K562 (cell line): ENCODE measurements around the gene LZTR1. TPM values are rescaled to one million over a fixed set of nuclear protein-coding genes. Genes with fewer than 3 reads are reported as not detected.

Experiments used
- CBX2 ChIP-seq: fragments of 200-600 bp; sonication (generic); IDR thresholded peaks from one replicate; pipeline ENCODE4 v1.6.1; 2012; ENCODE audit warnings: mild to moderate bottlenecking, low read length, inconsistent platforms; ENCODE audit not compliant: insufficient read depth, poor library complexity, severe bottlenecking
- MYC ChIP-seq, 2 experiments: fragments of 250-450 bp in 1 of 2; sonication (Bioruptor Pico) in 1 of 2; IDR thresholded peaks; 2 replicates each; pipeline versions ENCODE4 v1.5.1 to v1.6.1; 2012 to 2021; ENCODE audit warnings: low read depth in 2 of 2, borderline replicate concordance in 1 of 2, improper control_type of control experiment in 1 of 2, low read length in 1 of 2, mild to moderate bottlenecking in 1 of 2, moderate library complexity in 1 of 2
- MYNN ChIP-seq, 2 experiments: sonication (generic); formaldehyde crosslinking in 1 of 2; IDR thresholded peaks; 2 replicates each; pipeline versions ENCODE4 v1.5.0 to v1.6.1; 2016 to 2020; ENCODE audit warnings: antibody characterized with exemption in 1 of 2, missing genetic modification reagents in 1 of 2
- NCOR1 ChIP-seq: fragments of 450-650 bp; IDR thresholded peaks from 2 replicates; pipeline ENCODE4 v1.6.1; 2016; ENCODE audit warnings: mild to moderate bottlenecking, moderate library complexity
- NFE2 ChIP-seq: IDR thresholded peaks from 2 replicates; pipeline ENCODE4 v1.6.1; 2014; ENCODE audit warnings: antibody characterized with exemption, low read depth
- SMARCB1 ChIP-seq: IDR thresholded peaks from 2 replicates; pipeline ENCODE4 v1.6.1; 2011; ENCODE audit warnings: improper control_type of control experiment, low read depth; ENCODE audit not compliant: insufficient read length
- TAF15 ChIP-seq: fragments of 200-400 bp; formaldehyde crosslinking; IDR thresholded peaks from 2 replicates; pipeline ENCODE4 v1.6.1; 2017; ENCODE audit warnings: mild to moderate bottlenecking, low read depth, low read length, moderate library complexity
- XRCC5 ChIP-seq: fragments of 200-400 bp; formaldehyde crosslinking; IDR thresholded peaks from 2 replicates; pipeline ENCODE4 v1.6.1; 2017; ENCODE audit warnings: low read depth, mild to moderate bottlenecking, low read length
- polyA plus RNA-seq, 8 experiments: library from polyadenylated mRNA; depleted of rRNA in 4 of 8; stranded (reverse) in 5 of 8; unstranded in 3 of 8; fragments of >200 nt; fragmentation: Nextera tagmentation in 2 of 8; fragmentation: Illumina TruSeq in 1 of 8; extraction: Ambion mirVana in 2 of 8; extraction: Trizol in 1 of 8; gene quantifications; 2 replicates each; pipeline versions ENCODE4 v1.2.1 to v1.2.3, GENCODE V29; 2011 to 2014; ENCODE audit warnings: inconsistent platforms in 1 of 8, missing spikeins in 1 of 8
- total RNA-seq, 7 experiments: library from RNA; depleted of rRNA in 6 of 7; stranded (reverse); fragments of >200 nt in 6 of 7; fragmentation: Illumina TruSeq in 2 of 7; extraction: Trizol in 2 of 7; gene quantifications; 2 replicates each; pipeline versions ENCODE4 v1.2.1 to v1.2.3, GENCODE V29; 2011 to 2021; ENCODE audit warnings: low replicate concordance in 1 of 7
- TF ChIP-seq, protein P1 (sequence below): fragments of 200-600 bp; sonication (generic); IDR thresholded peaks from one replicate; pipeline ENCODE4 v1.6.1; 2012; ENCODE audit warnings: mild to moderate bottlenecking, low read depth, low read length, inconsistent platforms
- TF ChIP-seq, protein P2 (sequence below): IDR thresholded peaks from 2 replicates; pipeline ENCODE4 v1.6.1; 2016; ENCODE audit warnings: missing genetic modification characterization, missing compliant biosample characterization
- TF ChIP-seq, protein P3 (sequence below): IDR thresholded peaks from 2 replicates; pipeline ENCODE4 v1.6.1; 2012; ENCODE audit warnings: low read depth, low read length, improper control_type of control experiment, borderline replicate concordance

The LZTR1 gene
- total and polyA plus RNA-seq, 9 of the 15 experiments (the other 6 are each of a cell fraction or from before 2014, with no cell fraction given): 2.2 to 135 (median 63.0) TPM

DNA sequence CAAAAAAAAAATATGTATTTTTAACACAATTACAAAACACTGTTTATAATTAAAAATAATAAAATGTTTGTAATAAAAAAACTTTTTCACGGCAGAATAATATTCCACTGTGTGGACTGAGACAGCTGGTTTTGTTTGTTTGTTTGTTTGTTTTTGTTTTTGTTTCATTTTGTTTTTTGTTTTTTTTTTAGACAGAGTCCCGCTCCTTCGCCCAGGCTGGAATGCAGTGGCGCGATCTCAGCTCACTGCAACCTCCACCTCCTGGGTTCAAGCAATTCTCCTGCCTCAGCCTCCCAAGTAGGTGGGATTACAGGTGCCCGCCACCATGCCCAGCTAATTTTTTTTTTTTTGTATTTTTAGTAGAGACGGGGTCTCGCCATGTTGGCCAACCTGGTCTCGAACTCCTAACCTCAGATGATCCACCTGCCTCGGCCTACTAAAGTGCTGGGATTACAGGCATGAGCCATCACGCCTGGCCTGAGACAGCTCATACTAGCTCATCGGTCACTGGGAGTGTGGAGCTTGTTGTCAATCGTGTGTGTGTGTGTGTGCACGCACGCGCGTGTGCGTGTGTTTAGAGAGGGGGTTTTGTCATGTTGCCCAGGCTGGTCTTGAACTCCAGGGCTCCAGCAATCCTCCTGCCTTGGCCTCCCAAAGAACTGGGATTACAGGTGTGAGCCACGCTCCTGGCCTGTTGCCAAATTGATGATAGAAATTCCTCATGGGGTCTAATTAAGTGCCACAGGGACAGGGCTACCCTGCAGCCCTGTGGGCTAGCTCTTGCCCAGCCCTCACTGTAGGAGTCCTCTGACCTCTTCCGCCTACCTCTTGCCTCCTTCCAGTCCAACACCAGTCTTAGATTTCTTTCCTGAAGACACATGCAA lies 22.3 kb upstream of the LZTR1 start (continued):
- TF ChIP-seq, protein P1, sequence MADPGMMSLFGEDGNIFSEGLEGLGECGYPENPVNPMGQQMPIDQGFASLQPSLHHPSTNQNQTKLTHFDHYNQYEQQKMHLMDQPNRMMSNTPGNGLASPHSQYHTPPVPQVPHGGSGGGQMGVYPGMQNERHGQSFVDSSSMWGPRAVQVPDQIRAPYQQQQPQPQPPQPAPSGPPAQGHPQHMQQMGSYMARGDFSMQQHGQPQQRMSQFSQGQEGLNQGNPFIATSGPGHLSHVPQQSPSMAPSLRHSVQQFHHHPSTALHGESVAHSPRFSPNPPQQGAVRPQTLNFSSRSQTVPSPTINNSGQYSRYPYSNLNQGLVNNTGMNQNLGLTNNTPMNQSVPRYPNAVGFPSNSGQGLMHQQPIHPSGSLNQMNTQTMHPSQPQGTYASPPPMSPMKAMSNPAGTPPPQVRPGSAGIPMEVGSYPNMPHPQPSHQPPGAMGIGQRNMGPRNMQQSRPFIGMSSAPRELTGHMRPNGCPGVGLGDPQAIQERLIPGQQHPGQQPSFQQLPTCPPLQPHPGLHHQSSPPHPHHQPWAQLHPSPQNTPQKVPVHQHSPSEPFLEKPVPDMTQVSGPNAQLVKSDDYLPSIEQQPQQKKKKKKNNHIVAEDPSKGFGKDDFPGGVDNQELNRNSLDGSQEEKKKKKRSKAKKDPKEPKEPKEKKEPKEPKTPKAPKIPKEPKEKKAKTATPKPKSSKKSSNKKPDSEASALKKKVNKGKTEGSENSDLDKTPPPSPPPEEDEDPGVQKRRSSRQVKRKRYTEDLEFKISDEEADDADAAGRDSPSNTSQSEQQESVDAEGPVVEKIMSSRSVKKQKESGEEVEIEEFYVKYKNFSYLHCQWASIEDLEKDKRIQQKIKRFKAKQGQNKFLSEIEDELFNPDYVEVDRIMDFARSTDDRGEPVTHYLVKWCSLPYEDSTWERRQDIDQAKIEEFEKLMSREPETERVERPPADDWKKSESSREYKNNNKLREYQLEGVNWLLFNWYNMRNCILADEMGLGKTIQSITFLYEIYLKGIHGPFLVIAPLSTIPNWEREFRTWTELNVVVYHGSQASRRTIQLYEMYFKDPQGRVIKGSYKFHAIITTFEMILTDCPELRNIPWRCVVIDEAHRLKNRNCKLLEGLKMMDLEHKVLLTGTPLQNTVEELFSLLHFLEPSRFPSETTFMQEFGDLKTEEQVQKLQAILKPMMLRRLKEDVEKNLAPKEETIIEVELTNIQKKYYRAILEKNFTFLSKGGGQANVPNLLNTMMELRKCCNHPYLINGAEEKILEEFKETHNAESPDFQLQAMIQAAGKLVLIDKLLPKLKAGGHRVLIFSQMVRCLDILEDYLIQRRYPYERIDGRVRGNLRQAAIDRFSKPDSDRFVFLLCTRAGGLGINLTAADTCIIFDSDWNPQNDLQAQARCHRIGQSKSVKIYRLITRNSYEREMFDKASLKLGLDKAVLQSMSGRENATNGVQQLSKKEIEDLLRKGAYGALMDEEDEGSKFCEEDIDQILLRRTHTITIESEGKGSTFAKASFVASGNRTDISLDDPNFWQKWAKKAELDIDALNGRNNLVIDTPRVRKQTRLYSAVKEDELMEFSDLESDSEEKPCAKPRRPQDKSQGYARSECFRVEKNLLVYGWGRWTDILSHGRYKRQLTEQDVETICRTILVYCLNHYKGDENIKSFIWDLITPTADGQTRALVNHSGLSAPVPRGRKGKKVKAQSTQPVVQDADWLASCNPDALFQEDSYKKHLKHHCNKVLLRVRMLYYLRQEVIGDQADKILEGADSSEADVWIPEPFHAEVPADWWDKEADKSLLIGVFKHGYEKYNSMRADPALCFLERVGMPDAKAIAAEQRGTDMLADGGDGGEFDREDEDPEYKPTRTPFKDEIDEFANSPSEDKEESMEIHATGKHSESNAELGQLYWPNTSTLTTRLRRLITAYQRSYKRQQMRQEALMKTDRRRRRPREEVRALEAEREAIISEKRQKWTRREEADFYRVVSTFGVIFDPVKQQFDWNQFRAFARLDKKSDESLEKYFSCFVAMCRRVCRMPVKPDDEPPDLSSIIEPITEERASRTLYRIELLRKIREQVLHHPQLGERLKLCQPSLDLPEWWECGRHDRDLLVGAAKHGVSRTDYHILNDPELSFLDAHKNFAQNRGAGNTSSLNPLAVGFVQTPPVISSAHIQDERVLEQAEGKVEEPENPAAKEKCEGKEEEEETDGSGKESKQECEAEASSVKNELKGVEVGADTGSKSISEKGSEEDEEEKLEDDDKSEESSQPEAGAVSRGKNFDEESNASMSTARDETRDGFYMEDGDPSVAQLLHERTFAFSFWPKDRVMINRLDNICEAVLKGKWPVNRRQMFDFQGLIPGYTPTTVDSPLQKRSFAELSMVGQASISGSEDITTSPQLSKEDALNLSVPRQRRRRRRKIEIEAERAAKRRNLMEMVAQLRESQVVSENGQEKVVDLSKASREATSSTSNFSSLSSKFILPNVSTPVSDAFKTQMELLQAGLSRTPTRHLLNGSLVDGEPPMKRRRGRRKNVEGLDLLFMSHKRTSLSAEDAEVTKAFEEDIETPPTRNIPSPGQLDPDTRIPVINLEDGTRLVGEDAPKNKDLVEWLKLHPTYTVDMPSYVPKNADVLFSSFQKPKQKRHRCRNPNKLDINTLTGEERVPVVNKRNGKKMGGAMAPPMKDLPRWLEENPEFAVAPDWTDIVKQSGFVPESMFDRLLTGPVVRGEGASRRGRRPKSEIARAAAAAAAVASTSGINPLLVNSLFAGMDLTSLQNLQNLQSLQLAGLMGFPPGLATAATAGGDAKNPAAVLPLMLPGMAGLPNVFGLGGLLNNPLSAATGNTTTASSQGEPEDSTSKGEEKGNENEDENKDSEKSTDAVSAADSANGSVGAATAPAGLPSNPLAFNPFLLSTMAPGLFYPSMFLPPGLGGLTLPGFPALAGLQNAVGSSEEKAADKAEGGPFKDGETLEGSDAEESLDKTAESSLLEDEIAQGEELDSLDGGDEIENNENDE: no peak
- TF ChIP-seq CBX2 (no peak), NCOR1 (no peak), XRCC5 (no peak), NFE2 (no peak), MYNN (IDR thresholded peaks at IDR 0.05) (no peak), MYNN (CRISPR knock-in tag; IDR thresholded peaks at IDR 0.05) (no peak), MYC (IDR thresholded peaks at IDR 0.05; ENCODE audit: low read depth, low read length) (no peak; the same call in 1 of the 2 replicates), MYC (CRISPR knock-in tag; IDR thresholded peaks at IDR 0.05; ENCODE audit: borderline replicate concordance, low read depth) (no peak), TAF15 (no peak), SMARCB1 (no peak)
- TF ChIP-seq, protein P2, sequence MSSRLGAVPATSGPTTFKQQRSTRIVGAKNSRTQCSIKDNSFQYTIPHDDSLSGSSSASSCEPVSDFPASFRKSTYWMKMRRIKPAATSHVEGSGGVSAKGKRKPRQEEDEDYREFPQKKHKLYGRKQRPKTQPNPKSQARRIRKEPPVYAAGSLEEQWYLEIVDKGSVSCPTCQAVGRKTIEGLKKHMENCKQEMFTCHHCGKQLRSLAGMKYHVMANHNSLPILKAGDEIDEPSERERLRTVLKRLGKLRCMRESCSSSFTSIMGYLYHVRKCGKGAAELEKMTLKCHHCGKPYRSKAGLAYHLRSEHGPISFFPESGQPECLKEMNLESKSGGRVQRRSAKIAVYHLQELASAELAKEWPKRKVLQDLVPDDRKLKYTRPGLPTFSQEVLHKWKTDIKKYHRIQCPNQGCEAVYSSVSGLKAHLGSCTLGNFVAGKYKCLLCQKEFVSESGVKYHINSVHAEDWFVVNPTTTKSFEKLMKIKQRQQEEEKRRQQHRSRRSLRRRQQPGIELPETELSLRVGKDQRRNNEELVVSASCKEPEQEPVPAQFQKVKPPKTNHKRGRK: 0 out of 2 replicates have a peak, but pooled peaks have one; percentile 20
- TF ChIP-seq, protein P3, sequence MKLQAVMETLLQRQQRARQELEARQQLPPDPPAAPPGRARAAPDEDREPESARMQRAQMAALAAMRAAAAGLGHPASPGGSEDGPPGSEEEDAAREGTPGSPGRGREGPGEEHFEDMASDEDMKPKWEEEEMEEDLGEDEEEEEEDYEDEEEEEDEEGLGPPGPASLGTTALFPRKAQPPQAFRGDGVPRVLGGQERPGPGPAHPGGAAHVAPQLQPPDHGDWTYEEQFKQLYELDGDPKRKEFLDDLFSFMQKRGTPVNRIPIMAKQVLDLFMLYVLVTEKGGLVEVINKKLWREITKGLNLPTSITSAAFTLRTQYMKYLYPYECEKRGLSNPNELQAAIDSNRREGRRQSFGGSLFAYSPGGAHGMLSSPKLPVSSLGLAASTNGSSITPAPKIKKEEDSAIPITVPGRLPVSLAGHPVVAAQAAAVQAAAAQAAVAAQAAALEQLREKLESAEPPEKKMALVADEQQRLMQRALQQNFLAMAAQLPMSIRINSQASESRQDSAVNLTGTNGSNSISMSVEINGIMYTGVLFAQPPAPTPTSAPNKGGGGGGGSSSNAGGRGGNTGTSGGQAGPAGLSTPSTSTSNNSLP: no peak
